ENCODE measurements around the gene CFAP157. TPM values are rescaled to one million over a fixed set of nuclear protein-coding genes. Genes with fewer than 3 reads are reported as not detected.

The CFAP157 gene
- total and polyA plus RNA-seq, 2 donors (not counting 3 experiments of a cell fraction or from before 2014, with no cell fraction given) = 0.03 TPM; not detected in 1

DNA sequence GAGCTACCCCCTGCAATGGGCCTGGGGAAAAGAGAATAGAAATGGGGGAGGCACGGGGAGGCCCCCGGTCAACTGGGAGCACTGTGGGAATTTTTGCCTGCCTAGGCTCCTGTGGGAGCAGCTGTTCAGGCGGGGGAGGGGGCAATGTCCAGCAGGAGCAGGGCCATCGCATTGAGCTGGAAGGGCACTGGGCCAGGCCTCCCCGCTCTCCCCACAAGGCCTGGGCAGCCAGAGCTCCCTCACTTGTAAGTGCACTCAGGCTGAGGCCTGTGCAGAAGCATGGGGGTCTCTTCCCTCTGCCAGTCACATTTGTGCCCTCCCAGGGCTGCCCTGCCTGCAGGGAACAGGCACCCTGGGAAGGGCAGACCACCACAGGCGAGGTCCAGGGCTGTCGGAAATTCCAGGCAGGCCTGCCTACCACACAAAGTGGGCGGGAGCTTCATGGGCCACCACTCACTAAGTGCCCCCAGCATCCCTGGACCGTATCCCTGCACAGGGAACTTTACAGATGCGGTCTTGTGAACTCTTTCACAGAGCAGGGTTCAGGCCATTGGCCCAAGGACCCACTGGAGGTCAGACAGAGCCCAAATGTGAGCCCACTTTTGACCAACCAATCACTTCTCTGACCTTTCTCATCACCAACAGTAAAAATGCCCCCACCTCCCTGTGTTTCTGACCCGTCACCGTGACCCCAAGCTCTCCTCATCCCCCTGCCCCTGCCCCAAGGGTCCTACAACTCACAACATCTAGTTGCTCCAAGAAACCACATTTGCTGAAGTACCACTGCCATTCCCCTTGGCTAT is 1.0 kb upstream of the CFAP157 start:
- dilution Hi-C loops (cut with MboI; ENCODE audit: extremely low pct_ligation_motif_present, low sequenced_read_pairs) (no loop called here), intact Hi-C loops (cut with micrococcal nuclease) (no loop called here)
- ChIA-PET CTCF (interaction anchor here (0.8 to 1.5 kb wide), 3 partner anchors 8 to 29 kb away, joined by 3 to 6 read pairs (median 5); partner anchors contain the start of genes PTRH1 and TOR2A), POLR2A (no interaction called here)
- Histone ChIP-seq H4K20me1 (replicated peaks; ENCODE audit: control insufficient read depth, extremely low read depth, insufficient read depth, low read length) (no peaks in the 10 kb centered on the region), H3K27ac (ENCODE audit: insufficient read depth, low read depth, low read length) (no peak overlapping the region), H3K9me1 (replicated peaks; ENCODE audit: control insufficient read depth, extremely low read depth, insufficient read depth, low read length) (no peaks in the 10 kb centered on the region), H3K9ac (replicated peaks; ENCODE audit: extremely low read depth, insufficient read depth, low read length) (no peak overlapping the region), H3K79me2 (ENCODE audit: control insufficient read depth, insufficient read depth, low read length) (no peaks in the 10 kb centered on the region), H3K27me3 (ENCODE audit: control insufficient read depth in 2 of 2, insufficient read depth in 2 of 2, low read length in 2 of 2) (no peaks in the 10 kb centered on the region), H3K4me3 (replicated peaks in 1 of 3; ENCODE audit: insufficient read depth in 1 of 3, low read depth in 1 of 3, low read length in 3 of 3) (no peak overlapping the region), H3K36me3 (ENCODE audit: control insufficient read depth in 2 of 2, extremely low read depth in 1 of 2, insufficient read depth in 2 of 2, low read length in 2 of 2) (no peaks in the 10 kb centered on the region), H2AFZ (ENCODE audit: low read depth, low read length) (no peak overlapping the region), H3K9me3 (replicated peaks; ENCODE audit: control insufficient read depth, insufficient read depth, low read length) (no peaks in the 10 kb centered on the region), H3K4me2 (ENCODE audit: insufficient read depth, low read length) (no peak overlapping the region), H3K4me1 (ENCODE audit: control insufficient read depth, extremely low read depth, insufficient read depth, low read length) (no peaks in the 10 kb centered on the region)
- no TSS peak for BruUV-seq (replicated peaks)
- TF ChIP-seq FOS (IDR thresholded peaks at IDR 0.05; ENCODE audit: borderline replicate concordance, insufficient read depth, low read length) (no peak), MYC (IDR thresholded peaks at IDR 0.05; ENCODE audit: low read depth, low read length) (no peak), JUN (IDR thresholded peaks at IDR 0.05; ENCODE audit: borderline replicate concordance, insufficient read depth, insufficient read length, low read depth) (no peak), POLR2AphosphoS5 (IDR thresholded peaks at IDR 0.05; ENCODE audit: insufficient read depth, low read depth, low read length) (no peak)
- TF ChIP-seq, protein P1, sequence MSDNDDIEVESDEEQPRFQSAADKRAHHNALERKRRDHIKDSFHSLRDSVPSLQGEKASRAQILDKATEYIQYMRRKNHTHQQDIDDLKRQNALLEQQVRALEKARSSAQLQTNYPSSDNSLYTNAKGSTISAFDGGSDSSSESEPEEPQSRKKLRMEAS (IDR thresholded peaks at IDR 0.05; ENCODE audit: insufficient read depth, insufficient read length) = no peak
- TF ChIP-seq, protein P2, sequence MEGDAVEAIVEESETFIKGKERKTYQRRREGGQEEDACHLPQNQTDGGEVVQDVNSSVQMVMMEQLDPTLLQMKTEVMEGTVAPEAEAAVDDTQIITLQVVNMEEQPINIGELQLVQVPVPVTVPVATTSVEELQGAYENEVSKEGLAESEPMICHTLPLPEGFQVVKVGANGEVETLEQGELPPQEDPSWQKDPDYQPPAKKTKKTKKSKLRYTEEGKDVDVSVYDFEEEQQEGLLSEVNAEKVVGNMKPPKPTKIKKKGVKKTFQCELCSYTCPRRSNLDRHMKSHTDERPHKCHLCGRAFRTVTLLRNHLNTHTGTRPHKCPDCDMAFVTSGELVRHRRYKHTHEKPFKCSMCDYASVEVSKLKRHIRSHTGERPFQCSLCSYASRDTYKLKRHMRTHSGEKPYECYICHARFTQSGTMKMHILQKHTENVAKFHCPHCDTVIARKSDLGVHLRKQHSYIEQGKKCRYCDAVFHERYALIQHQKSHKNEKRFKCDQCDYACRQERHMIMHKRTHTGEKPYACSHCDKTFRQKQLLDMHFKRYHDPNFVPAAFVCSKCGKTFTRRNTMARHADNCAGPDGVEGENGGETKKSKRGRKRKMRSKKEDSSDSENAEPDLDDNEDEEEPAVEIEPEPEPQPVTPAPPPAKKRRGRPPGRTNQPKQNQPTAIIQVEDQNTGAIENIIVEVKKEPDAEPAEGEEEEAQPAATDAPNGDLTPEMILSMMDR (IDR thresholded peaks at IDR 0.05; ENCODE audit: extremely low read depth in 1 of 2, insufficient read depth in 1 of 2, low read depth in 1 of 2, low read length in 2 of 2) = no peak
- DNase-seq (ENCODE audit: low read depth, low spot score) = no peak
- no peak for FAIRE-seq

Measured in endothelial cell of umbilical vein (primary cell).